HepG2 (cell line): ENCODE results near the gene GRB7. TPM values are rescaled to one million over a fixed set of nuclear protein-coding genes. Genes with fewer than 3 reads are reported as not detected.

Experiments used
- KLF15 ChIP-seq: sonication (generic); formaldehyde crosslinking; IDR thresholded peaks from 2 replicates; pipeline ENCODE4 v1.8.1; 2023; ENCODE audit warnings: borderline replicate concordance, mild to moderate bottlenecking, inconsistent platforms, missing genetic modification reagents, mixed read lengths
- MYNN ChIP-seq: sonication (generic); formaldehyde crosslinking; IDR thresholded peaks from 2 replicates; pipeline ENCODE4 v1.4.0; 2020; ENCODE audit warnings: mild to moderate bottlenecking, low read depth, missing genetic modification reagents
- NFIB ChIP-seq: sonication (generic); formaldehyde crosslinking; IDR thresholded peaks from 2 replicates; pipeline ENCODE4 v1.9.0; 2021; ENCODE audit warnings: missing genetic modification reagents, mild to moderate bottlenecking, borderline replicate concordance
- SALL2 ChIP-seq: sonication (generic); formaldehyde crosslinking; IDR thresholded peaks from 2 replicates; pipeline ENCODE4 v1.8.1; 2023; ENCODE audit warnings: mild to moderate bottlenecking, missing genetic modification reagents, inconsistent platforms
- TCF12 ChIP-seq, 2 experiments: fragments of 450-650 bp in 1 of 2; sonication (generic) in 1 of 2; formaldehyde crosslinking in 1 of 2; IDR thresholded peaks; 2 replicates each; pipeline versions ENCODE4 v1.6.1 to v1.8.0; 2017 to 2022; ENCODE audit warnings: antibody characterized with exemption in 1 of 2, mild to moderate bottlenecking in 1 of 2, missing genetic modification reagents in 1 of 2, moderate library complexity in 1 of 2
- ZBTB40 ChIP-seq, 2 experiments: fragments of 450-650 bp in 1 of 2; sonication (generic) in 1 of 2; formaldehyde crosslinking in 1 of 2; IDR thresholded peaks; 2 replicates each; pipeline versions ENCODE4 v1.6.1 to v1.8.0; 2016 to 2022; ENCODE audit warnings: antibody characterized with exemption in 1 of 2, mild to moderate bottlenecking in 1 of 2, missing genetic modification reagents in 1 of 2
- ZBTB42 ChIP-seq: sonication (generic); formaldehyde crosslinking; IDR thresholded peaks from 2 replicates; pipeline ENCODE4 v1.5.0; 2020; ENCODE audit warnings: mild to moderate bottlenecking, missing genetic modification reagents
- ZNF274 ChIP-seq: sonication (generic); formaldehyde crosslinking; IDR thresholded peaks from 2 replicates; pipeline ENCODE4 v1.5.1; 2020; ENCODE audit warnings: mild to moderate bottlenecking, missing genetic modification reagents
- ZNF512 ChIP-seq: sonication (generic); formaldehyde crosslinking; IDR thresholded peaks from 2 replicates; pipeline ENCODE4 v1.4.0; 2020; ENCODE audit warnings: mild to moderate bottlenecking, missing genetic modification reagents
- ZNF644 ChIP-seq: IDR thresholded peaks from 2 replicates; pipeline ENCODE4 v1.6.1; 2016; ENCODE audit warnings: low read depth
- ZNF792 ChIP-seq: IDR thresholded peaks from 2 replicates; pipeline ENCODE4 v1.6.1; 2016
- polyA plus RNA-seq, 8 experiments: library from polyadenylated mRNA; depleted of rRNA in 3 of 8; stranded (reverse) in 7 of 8; unstranded in 1 of 8; fragments of >200 nt; fragmentation: Illumina TruSeq in 4 of 8; extraction: Trizol in 4 of 8; gene quantifications; 2 replicates each; pipeline versions ENCODE4 v1.2.1 to v1.2.3, GENCODE V29; 2011 to 2016; ENCODE audit warnings: low read depth in 4 of 8, missing spikeins in 1 of 8, mixed read lengths in 1 of 8; ENCODE audit not compliant: insufficient read depth in 1 of 8
- total RNA-seq, 5 experiments: library from RNA; depleted of rRNA; stranded (reverse); fragments of >200 nt; fragmentation: Illumina TruSeq; extraction: Trizol; gene quantifications; 2 replicates each; pipeline ENCODE4 v1.2.3, GENCODE V29; 2016; ENCODE audit warnings: low read depth in 1 of 5
- TF ChIP-seq, protein P1 (sequence below): sonication (generic); formaldehyde crosslinking; IDR thresholded peaks from 2 replicates; pipeline ENCODE4 v1.4.0; 2020; ENCODE audit warnings: mild to moderate bottlenecking, missing genetic modification reagents
- TF ChIP-seq, protein P2 (sequence below): IDR thresholded peaks from 2 replicates; pipeline ENCODE4 v1.6.1; 2016

Gene GRB7
- total and polyA plus RNA-seq, 2 of the 13 experiments (the other 11 are each of a cell fraction or from before 2014, with no cell fraction given), result 60.2 to 77.7 TPM

GRCh38 chr17:39702901-39703893 lies 34.5 kb upstream of the GRB7 start (continued):
- TF ChIP-seq ZNF512, result no peak
- TF ChIP-seq ZNF644 (CRISPR knock-in tag), result 0 out of 2 replicates have a peak, but pooled peaks have one; percentile 32
- TF ChIP-seq ZBTB40 (IDR thresholded peaks at IDR 0.05), result no peak
- peak; percentile 66; the same call in 1 of the 2 replicates for TF ChIP-seq ZBTB40 (CRISPR knock-in tag; IDR thresholded peaks at IDR 0.05)
- TF ChIP-seq NFIB (CRISPR knock-in tag), result no peak
- TF ChIP-seq KLF15, result no peak
- no peak for TF ChIP-seq SALL2 (CRISPR knock-in tag)
- TF ChIP-seq MYNN (CRISPR knock-in tag), result no peak
- TF ChIP-seq ZNF274 (CRISPR knock-in tag), result peak; percentile 40
- TF ChIP-seq, protein P1, sequence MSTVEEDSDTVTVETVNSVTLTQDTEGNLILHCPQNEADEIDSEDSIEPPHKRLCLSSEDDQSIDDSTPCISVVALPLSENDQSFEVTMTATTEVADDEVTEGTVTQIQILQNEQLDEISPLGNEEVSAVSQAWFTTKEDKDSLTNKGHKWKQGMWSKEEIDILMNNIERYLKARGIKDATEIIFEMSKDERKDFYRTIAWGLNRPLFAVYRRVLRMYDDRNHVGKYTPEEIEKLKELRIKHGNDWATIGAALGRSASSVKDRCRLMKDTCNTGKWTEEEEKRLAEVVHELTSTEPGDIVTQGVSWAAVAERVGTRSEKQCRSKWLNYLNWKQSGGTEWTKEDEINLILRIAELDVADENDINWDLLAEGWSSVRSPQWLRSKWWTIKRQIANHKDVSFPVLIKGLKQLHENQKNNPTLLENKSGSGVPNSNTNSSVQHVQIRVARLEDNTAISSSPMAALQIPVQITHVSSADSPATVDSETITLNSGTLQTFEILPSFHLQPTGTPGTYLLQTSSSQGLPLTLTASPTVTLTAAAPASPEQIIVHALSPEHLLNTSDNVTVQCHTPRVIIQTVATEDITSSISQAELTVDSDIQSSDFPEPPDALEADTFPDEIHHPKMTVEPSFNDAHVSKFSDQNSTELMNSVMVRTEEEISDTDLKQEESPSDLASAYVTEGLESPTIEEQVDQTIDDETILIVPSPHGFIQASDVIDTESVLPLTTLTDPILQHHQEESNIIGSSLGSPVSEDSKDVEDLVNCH (CRISPR knock-in tag), result peak; percentile 84; the same call in 1 of the 2 replicates
- no peak for TF ChIP-seq TCF12 (IDR thresholded peaks at IDR 0.05)
- TF ChIP-seq TCF12 (CRISPR knock-in tag; IDR thresholded peaks at IDR 0.05), result no peak
- TF ChIP-seq, protein P2, sequence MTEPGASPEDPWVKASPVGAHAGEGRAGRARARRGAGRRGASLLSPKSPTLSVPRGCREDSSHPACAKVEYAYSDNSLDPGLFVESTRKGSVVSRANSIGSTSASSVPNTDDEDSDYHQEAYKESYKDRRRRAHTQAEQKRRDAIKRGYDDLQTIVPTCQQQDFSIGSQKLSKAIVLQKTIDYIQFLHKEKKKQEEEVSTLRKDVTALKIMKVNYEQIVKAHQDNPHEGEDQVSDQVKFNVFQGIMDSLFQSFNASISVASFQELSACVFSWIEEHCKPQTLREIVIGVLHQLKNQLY (CRISPR knock-in tag), result no peak
- no peak for TF ChIP-seq ZNF792 (CRISPR knock-in tag)
- peak; percentile 74; the same call in 1 of the 2 replicates for TF ChIP-seq ZBTB42
